WERI-Rb-1 (cell line): ENCODE data around the gene CDKN3.

Experiments used
- DNase-seq: peaks from one replicate; pipeline ENCODE4 v3.0.0-alpha.2; 2020
- H3K27ac ChIP-seq: fragments of 250-450 bp; sonication (Bioruptor Pico); 2 replicates; pipeline ENCODE4 v1.5.1; 2020; ENCODE audit warnings: mild to moderate bottlenecking, moderate library complexity
- H3K27me3 ChIP-seq: fragments of 250-450 bp; sonication (Bioruptor Pico); 2 replicates; pipeline ENCODE4 v1.5.1; 2021; ENCODE audit warnings: mild to moderate bottlenecking, low read depth, moderate library complexity; ENCODE audit not compliant: insufficient read depth, severe bottlenecking
- H3K36me3 ChIP-seq: fragments of 250-450 bp; sonication (Bioruptor Pico); 2 replicates; pipeline ENCODE4 v1.5.1; 2020; ENCODE audit warnings: mild to moderate bottlenecking, moderate library complexity
- H3K4me3 ChIP-seq: 2 replicates; pipeline ENCODE4 v1.5.1; 2011; ENCODE audit warnings: low read depth, mild to moderate bottlenecking, control low read depth, low read length
- H3K9me3 ChIP-seq: fragments of 250-450 bp; sonication (Bioruptor Pico); 2 replicates; pipeline ENCODE4 v1.5.1; 2021; ENCODE audit warnings: mild to moderate bottlenecking, moderate library complexity; ENCODE audit not compliant: severe bottlenecking
- CTCF ChIP-seq: IDR thresholded peaks from 2 replicates; pipeline ENCODE4 v1.5.1; 2011; ENCODE audit warnings: low read depth, mild to moderate bottlenecking, control low read depth, inconsistent platforms, low read length

The CDKN3 gene

GRCh38 chr14:54462048-54462447, 65.2 kb downstream of the CDKN3 start:
- DNase-seq: no peak
- TF ChIP-seq CTCF: no peak
- H3K4me3 ChIP-seq: no peak overlapping the region
- H3K27ac ChIP-seq: no peak overlapping the region
- no peaks in the 10 kb centered on the region for H3K36me3 ChIP-seq
- H3K9me3 ChIP-seq: peaks cover 4% of the 10 kb centered on the region
- no peaks in the 10 kb centered on the region for H3K27me3 ChIP-seq

- Histone ChIP-seq H3K4me3 (no peak overlapping the region), H3K36me3 (no peaks in the 10 kb centered on the region), H3K27me3 (no peaks in the 10 kb centered on the region), H3K27ac (peak overlapping the region; percentile 28), H3K9me3 (peaks cover 8% of the 10 kb centered on the region)
- no peak for TF ChIP-seq CTCF
- DNase-seq: peak; percentile 68
Measured at GRCh38 chr14:54465654-54466053, 68.8 kb downstream of the CDKN3 start.

- no peak overlapping the region for H3K27ac ChIP-seq
- no peak overlapping the region for H3K4me3 ChIP-seq
- DNase-seq: no peak
- TF ChIP-seq CTCF: no peak
- H3K27me3 ChIP-seq: no peaks in the 10 kb centered on the region
- H3K9me3 ChIP-seq: peaks cover 8% of the 10 kb centered on the region
- no peaks in the 10 kb centered on the region for H3K36me3 ChIP-seq
Measured at GRCh38 chr14:54467280-54467679, 70.5 kb downstream of the CDKN3 start.
